Limb (tissue), 2 donors: ENCODE measurements around the gene NUDT3.

Source experiments
- DNase-seq, 2 donors: peaks; one replicate each; pipeline ENCODE4 v3.0.0-alpha.2; 2016; ENCODE audit errors: extremely low spot score in 2 of 2

Gene NUDT3

GRCh38 chr6:34239893-34240292, 152.6 kb downstream of the NUDT3 start:
- no peak for DNase-seq

GRCh38 chr6:34239500-34239825, 153.0 kb downstream of the NUDT3 start:
- no peak for DNase-seq

- DNase-seq, result no peak
Observed at GRCh38 chr6:34238585-34239499, 153.6 kb downstream of the NUDT3 start.

- DNase-seq, result peak in 1 of 2 donors; percentile 70
Observed at GRCh38 chr6:34237722-34238584, 154.5 kb downstream of the NUDT3 start.

- DNase-seq, result peak in 1 of 2 donors; percentile 65
Observed at GRCh38 chr6:34237316-34237721, 155.2 kb downstream of the NUDT3 start.

GRCh38 chr6:34236443-34237315, 155.8 kb downstream of the NUDT3 start, which contains the start of gene HMGA1:
Gene HMGA1, plus strand, starts transcription at chr6:34236873. Its CDS starts 3,908 bp downstream, at chr6:34240781.
- DNase-seq, result peak; percentile 73 to 90

GRCh38 chr6:34236131-34236442, 156.4 kb downstream of the NUDT3 start:
- DNase-seq, result no peak

- DNase-seq, result peak in 1 of 2 donors; percentile 82
Observed at GRCh38 chr6:34235307-34236130, 156.9 kb downstream of the NUDT3 start.

- DNase-seq, result no peak
Observed at GRCh38 chr6:34234667-34235306, 157.7 kb downstream of the NUDT3 start.

- no peak for DNase-seq
Observed at GRCh38 chr6:34233867-34234266, 158.6 kb downstream of the NUDT3 start.

- DNase-seq, result no peak
Observed at GRCh38 chr6:34232901-34233300, 159.6 kb downstream of the NUDT3 start.

GRCh38 chr6:34231566-34232336, 160.7 kb downstream of the NUDT3 start:
- no peak for DNase-seq

- no peak for DNase-seq
Observed at GRCh38 chr6:34230653-34231371, 161.7 kb downstream of the NUDT3 start.

- DNase-seq, result no peak
Observed at GRCh38 chr6:34229877-34230276, 162.6 kb downstream of the NUDT3 start.
